Fibroblast of skin of right quadriceps (primary cell): ENCODE measurements around the gene OTC.

Experiments
- DNase-seq: peaks from one replicate; pipeline ENCODE4 v3.0.0-alpha.2; 2013

OTC gene

DNA sequence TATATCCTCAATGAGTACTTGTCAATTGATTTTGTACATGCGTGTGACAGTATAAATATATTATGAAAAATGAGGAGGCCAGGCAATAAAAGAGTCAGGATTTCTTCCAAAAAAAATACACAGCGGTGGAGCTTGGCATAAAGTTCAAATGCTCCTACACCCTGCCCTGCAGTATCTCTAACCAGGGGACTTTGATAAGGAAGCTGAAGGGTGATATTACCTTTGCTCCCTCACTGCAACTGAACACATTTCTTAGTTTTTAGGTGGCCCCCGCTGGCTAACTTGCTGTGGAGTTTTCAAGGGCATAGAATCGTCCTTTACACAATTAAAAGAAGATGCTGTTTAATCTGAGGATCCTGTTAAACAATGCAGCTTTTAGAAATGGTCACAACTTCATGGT lies at the start of gene OTC:
TSS of gene OTC (plus strand) at position 243 of the 400 bp plus-strand sequence. CDS start at position 336, 93 bp downstream.
- no peak for DNase-seq

DNA sequence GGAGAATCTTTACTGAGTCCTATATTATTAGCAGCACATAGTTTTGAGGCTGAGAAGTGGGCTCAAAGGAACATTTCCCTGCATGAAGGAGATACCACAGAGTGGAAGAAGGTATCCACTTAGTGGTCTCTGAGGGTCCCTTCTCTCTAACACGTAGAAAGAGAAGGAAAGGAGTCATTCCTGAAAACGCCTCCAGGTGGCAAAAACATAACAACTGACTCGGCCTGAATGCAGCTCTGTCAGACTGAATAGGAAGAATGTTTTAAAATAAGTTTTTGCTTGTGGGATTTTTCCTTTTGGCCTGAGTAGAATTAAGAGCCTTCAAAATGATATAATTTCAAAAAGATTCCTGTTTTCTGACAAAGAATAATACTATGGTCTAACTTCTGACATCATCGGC lies 48.4 kb upstream of the OTC start:
- no peak for DNase-seq

- no peak for DNase-seq
Observed at GRCh38 chrX:38305971-38306370, 46.4 kb upstream of the OTC start.

DNA sequence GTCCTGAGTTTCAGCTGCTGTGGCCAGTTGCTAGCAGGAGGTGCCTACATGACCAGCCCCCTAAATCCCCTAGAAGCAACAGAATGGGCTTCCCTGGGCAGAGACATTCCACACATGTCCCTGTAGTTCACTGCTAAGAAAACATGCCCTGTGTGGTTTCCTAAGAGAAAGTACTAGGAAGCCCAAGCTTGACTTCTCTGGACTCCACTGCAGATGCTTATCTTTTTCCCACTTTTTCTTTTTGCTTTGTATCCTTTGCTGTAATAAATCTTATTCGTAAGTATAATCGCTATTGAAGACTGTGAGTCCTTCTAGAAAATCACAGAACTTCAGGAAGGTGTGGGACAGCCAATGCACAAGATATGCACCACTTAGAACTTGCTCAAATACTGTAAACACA lies 40.7 kb upstream of the OTC start:
- DNase-seq, result no peak

DNA sequence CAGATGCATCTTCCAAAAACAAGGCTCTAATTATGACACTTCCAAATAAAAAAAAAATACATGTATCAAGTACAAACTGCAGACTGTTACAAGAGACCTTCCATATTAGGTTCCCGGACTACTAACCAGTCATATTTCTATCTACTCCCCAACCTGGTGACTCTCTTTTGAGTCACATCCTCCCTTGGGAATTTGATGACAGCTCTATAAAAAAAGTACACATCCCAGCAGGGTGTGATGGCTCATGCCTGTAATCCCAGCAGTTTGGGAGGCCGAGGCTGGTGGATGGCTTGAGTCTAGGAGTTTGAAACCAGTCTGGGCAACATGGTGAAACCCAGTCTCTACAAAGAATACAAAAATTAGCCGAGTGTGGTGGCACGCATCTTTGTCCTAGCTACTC lies 40.0 kb upstream of the OTC start:
- DNase-seq, result peak; percentile 91

DNA sequence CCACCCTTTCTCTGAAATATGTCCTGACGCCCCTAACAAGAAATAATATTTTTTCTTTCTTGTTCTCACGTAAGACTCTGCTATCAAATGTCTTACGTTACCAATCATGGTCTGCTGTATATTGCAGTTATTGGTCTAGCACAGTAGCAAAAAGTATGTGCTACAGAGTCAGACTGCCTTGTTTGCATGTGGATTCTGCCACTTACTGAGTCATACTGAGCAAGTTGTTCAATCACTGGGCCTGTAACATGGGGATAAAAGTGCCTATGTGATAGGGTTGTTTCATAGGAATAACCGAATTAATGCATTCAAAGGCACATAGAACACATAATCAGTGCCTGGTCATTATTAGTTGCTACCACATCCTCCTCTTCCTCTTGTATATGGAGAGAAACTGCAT lies 39.2 kb upstream of the OTC start:
- DNase-seq, result peak; percentile 45

DNA sequence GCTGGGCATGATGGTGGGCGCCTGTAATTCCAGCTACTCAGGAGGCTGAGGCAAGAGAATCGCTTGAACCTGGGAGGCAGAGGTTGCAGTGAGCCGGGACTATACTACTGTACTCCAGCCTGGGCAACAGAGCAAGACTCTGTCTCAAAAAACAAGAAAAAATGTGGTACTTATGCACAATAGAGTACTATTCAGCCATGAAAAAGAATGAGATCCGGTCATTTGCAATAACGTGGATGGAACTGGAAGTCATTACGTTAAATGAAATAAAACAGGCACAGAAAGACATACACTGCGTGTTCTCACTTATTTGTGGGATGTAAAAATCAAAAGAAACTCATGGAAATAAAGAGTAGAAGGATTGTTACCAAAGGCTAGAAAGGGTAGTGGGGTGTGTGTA lies 37.2 kb upstream of the OTC start:
- no peak for DNase-seq

- DNase-seq, result no peak
Observed at GRCh38 chrX:38318196-38318595, 34.2 kb upstream of the OTC start.

- DNase-seq, result no peak
Observed at GRCh38 chrX:38318606-38319005, 33.8 kb upstream of the OTC start.

DNA sequence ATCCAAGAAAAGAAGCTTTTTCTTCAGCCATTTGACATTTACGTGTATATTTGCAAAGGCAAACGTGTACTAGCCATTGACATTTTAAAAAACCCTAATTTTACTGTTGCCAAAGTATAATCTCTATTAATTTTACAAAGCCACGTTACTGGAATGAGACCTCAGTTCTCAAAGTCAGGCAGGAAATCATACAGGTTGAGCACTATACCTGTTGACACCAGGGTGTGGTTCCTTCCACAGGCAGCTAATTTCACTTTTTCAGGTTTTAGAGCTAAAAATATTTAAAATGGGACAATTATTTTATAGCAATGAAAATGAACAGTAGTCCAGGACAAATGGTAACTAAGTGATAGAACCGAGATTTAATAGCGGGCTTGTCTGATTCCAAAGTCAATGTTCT lies 31.6 kb upstream of the OTC start:
- no peak for DNase-seq

DNA sequence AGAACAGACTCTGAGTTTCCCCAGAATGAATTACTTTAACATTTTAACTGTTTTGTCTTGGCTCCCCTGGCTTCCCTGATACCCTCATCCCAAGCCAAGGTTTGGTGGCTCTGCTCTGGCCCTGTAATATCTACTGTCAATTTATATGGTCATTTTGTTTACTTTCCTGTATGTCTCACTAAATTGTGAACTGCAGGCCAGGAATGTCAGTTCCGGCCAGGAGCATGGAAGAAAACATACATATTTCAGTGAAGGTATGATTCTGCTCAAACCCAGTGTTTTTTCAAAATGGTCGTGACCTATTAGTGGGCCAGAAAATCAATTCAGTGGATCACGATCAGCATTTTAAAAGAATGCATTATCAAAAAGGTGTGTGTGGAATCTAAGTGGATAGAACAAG lies 26.3 kb upstream of the OTC start:
- DNase-seq, result no peak

DNA sequence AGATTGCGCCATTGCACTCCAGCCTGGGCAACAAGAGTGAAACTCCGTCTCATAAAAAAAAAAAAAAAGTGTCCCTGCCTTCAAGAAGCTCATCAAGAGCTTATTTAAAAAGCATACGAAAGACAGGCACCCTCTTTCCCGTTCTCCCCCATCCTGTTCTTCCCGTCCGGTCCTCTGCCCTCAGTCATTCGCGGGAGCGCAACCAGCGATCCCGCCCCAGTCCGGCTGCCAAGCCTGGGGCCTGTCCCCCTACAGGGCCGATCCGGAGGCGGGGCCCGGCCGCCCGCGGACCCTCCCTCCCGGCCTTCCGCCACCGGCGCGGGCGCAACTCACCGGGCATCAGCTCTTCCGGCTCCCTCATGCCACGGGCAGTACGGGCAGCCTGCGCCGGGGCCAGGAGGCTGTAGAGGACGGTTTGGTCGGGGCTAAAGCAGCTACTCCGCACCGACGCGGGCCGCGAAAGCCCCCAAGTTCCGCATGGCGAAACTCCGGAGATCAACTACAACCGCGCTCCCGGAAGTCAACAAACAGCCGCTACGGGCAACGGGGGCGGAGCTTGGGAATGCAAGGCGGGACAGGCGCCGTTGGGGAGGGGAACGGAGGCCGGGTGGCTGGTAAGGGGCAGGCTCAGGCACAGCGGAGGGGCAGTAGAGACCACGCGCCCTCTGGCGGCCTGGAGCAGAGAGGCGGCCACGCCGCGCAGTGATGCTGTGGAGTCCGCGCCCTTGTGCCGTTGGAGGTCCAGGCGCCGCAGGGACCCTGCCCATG lies 25.2 kb upstream of the OTC start, which contains the start of gene RPGR:
TSS of gene RPGR (minus strand) at position 503 of the 768 bp plus-strand sequence. CDS start at position 361, 142 bp downstream.
- DNase-seq, result peak; percentile 92

- no peak for DNase-seq
Observed at GRCh38 chrX:38327775-38328081, 24.7 kb upstream of the OTC start.

GRCh38 chrX:38332505-38332904 lies 19.9 kb upstream of the OTC start:
- DNase-seq, result no peak

DNA sequence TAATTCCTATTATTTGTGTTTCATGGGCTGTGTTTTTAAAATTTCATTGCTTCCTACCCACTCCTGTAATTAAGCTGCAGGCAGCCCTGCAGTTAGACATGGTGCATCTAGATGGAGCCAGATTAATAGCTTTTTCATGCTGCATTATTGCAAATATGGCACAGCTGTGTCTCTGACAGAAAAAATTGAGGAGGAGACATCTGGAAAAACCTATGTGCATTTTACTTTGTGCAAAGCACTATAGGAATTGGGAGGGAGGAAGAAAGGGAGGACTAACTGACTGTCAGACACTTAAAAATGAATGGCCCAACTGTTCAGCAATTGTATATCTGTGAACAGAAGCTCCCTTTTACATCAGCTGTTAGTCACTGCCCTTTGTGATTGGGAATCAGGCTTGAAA lies 17.0 kb upstream of the OTC start:
- DNase-seq, result no peak

DNA sequence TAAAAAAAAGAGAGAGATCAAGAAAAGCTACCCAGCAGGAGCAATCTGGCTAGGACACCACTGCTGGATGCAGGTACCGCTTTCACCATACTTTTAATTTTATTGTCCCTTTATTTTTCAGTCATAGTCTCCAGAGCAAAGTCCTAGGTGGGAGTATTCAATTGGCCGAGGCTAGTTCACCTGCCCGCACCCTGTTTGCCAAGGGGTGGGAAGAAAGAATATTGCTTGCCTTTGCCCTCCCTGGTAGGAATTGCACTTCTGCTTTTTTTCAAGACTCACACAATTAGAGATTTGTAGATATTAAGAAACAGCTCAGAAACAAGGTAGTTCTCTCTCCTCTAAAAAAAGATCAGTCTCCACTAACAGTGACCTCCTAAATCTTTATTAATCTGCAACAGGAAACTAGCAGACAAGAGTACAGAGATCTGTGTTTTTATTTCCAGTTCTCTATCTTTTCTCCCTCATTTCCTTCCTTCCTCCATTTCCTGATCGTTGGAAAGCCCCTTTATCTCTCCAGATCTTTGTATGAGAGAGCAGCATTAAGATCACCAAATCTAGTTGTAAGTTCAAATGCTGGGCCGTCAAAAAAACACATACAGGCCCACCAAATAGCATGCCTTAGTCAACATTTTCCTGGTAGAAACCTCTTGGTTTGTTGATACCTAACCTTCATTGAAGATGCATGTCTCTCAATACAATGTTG lies 15.7 kb upstream of the OTC start:
- DNase-seq, result no peak

- DNase-seq, result no peak
Observed at GRCh38 chrX:38341442-38341841, 11.0 kb upstream of the OTC start.

DNA sequence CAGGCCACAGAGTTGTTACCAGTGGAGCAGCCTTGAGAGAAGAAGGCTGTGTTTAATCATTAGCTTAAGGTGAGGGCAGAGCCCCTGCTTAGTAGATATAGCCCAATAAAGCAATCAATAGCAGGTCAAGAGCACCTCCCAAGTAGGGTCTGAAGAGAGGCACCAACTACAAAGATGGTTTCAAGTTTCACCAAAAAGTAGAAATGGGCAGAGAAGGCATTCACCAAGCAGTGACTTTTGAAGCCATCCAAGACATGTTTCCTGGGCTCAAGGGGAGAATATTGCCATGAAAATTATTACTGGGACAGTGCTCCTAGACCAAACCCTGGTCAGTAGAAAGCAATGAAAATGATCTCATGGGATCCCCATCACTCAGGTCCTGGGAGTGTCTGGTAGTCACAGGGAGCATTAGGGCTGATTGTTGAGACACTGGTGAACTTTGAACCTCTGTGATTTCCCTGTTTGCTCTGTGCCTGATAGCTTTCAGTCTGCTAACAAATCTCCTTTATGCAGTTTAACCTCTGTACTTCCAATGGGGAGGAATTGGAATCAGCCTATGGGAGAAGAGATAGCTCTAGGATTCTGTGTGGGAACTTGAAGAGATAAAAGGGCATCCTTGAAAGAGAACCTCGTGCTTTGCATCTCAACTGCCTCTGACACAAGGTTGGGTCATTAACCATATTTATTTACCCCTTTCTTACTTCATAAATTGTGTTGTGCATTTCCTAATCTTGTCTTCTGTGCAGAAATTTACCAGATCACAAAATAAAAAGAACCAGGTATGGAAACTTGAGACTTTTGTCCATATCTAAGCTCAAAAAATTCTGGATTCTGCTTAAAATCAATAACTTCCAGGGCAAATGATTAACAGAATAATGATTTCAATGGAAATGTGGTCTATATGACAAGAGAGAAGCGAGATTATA lies 9.3 kb upstream of the OTC start:
- DNase-seq, result no peak

DNA sequence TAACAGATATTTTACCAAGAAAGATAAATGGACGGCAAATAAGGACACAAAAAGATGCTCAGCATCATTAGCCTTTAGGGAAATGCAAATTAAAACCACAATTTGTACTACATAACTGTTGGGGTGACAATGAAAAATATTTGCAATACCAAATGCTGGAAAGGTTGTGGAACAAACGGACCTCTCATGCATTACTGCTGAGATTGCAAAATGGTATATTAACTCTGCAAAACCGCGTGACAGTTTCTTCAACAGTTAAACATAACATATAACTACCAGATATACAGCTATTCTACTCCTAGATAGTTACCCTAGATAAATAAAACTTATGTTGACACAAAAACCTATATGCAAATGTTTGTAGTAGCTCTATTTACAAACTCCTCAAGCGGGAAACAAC lies 6.3 kb upstream of the OTC start:
- DNase-seq, result no peak

DNA sequence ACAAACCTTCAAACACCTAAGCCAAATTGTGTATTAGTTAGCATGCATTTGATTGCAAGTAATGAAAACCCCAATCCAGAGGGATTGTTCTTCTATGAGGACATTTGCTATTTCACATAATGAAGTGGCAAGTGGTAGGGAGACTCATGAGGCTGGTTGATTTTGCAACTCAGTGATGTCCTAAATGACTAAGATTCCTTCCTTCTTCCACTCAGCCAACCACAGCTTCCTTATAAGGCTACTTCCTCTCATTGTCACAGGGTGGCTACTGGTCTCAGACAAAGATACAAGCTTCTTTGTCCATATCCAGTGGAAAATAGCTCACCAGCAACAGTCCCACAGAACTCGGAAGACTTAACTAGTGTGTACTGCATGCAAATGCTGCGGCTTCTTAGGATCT lies 5.3 kb upstream of the OTC start:
- DNase-seq, result peak; percentile 66

DNA sequence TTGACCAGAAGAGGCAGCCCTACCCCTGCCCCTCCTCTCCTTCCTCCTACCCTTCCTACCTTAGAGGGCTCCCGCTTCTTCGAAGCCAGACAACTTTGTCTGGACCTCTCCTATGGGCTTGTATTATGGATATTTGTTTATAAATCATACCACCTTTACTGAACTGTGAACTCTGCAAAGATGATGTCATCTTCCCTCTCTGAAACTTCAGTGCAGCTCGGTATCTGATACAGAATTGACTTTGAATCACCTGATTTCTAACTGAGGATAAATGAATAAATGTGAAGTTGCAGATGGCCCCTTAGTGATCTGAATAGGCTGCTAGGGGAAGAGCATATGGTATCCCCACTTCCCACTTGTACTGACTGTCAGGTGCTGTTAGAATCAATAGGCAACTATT lies 1.1 kb upstream of the OTC start:
- DNase-seq, result no peak

DNA sequence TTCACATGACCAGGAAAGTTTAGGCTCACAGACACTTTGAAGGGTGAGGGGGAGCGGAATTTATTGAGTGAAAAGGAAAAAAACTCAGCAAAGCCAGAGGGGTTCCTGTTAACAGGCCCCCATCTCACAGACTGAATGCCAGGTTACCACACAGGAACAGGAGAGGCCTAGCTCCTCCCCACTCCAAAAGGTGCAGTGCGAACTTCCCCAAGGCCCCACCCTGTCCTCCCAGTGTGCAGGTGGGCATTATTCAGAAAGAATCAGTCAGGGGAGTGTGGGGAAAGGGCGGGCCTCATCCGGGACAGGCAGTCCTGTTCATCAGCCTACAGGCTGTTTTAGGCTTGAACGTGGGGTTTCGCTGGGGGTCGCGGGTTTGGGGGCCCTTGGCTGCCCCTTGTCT lies 4.0 kb downstream of the OTC start:
- no peak for DNase-seq
